Measurements from ENCODE around the gene FRMD4B. TPM values are rescaled to one million over a fixed set of nuclear protein-coding genes. Genes with fewer than 3 reads are reported as not detected.

The FRMD4B gene
- total and polyA plus RNA-seq, 2 experiments from 2014 or later = 6.4 to 12.8 TPM

DNA sequence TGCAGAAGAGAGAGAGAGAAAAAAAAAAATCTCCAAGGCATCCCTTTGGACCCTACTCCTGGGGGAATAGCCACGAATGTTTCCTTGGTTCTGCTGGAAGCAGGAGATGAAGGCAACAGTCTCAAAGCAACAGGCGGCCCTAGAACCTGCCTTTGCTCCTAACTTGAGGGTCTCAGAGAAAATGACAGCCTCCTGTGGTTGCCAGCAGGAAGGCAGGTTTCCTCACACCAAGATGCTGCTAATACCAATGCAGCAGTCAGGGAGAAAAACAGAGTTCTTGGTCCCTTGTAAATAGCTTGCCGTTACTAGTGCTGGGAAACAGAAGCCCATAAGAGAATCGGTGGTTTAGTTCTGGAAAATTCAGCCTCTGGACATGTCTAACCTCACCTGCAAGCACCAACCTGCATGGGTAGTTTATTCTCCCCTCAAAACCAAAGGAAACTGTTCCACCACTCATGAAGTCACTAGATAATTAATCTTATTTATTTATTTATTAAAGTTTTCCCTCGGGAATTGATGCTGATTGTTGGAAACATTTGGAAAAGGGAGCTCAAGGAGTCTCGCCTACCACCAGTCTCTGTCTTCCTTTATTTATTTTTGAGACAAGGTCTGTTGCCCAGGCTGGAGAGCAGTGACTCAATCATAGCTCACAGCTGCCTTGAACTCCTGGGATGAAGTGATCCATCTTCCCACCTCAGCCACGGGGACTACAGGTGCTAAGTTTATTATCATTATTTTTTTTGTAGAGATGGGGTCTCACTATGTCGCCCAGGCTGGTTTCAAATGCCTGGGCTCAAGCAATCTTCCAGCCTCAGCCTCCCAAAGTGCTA is 883 bp upstream of the FRMD4B start:
- Mint-ChIP-seq H3K27ac (no peak overlapping the region), H3K9me3 (no peaks in the 10 kb centered on the region), H3K4me1 (peaks cover 29% of the 10 kb centered on the region), H3K27me3 (ENCODE audit: insufficient read depth, low read depth, poor library complexity) (peaks cover 33% of the 10 kb centered on the region), H3K36me3 (ENCODE audit: low read depth) (no peaks in the 10 kb centered on the region), H3K4me3 (peak overlapping the region; percentile 71)
- peaks cover 27% of the 10 kb centered on the region for H3K4me1 ChIP-seq (ENCODE audit: insufficient read depth)
- peaks cover 37% of the 10 kb centered on the region for H3K27me3 ChIP-seq (ENCODE audit: insufficient read depth)
- peak overlapping the region; percentile 94 for H3K4me2 ChIP-seq
- no peaks in the 10 kb centered on the region for H3K9me2 ChIP-seq (ENCODE audit: insufficient read depth)
- no peaks in the 10 kb centered on the region for H3F3A ChIP-seq (replicated peaks; ENCODE audit: low read depth)
- H4K20me1 ChIP-seq (replicated peaks; ENCODE audit: insufficient read depth) = no peaks in the 10 kb centered on the region
- ATAC-seq = peak; percentile 51
- TF ChIP-seq STAT1 (IDR thresholded peaks at IDR 0.05; ENCODE audit: unreplicated experiment) = no peak
- TF ChIP-seq, protein P1, sequence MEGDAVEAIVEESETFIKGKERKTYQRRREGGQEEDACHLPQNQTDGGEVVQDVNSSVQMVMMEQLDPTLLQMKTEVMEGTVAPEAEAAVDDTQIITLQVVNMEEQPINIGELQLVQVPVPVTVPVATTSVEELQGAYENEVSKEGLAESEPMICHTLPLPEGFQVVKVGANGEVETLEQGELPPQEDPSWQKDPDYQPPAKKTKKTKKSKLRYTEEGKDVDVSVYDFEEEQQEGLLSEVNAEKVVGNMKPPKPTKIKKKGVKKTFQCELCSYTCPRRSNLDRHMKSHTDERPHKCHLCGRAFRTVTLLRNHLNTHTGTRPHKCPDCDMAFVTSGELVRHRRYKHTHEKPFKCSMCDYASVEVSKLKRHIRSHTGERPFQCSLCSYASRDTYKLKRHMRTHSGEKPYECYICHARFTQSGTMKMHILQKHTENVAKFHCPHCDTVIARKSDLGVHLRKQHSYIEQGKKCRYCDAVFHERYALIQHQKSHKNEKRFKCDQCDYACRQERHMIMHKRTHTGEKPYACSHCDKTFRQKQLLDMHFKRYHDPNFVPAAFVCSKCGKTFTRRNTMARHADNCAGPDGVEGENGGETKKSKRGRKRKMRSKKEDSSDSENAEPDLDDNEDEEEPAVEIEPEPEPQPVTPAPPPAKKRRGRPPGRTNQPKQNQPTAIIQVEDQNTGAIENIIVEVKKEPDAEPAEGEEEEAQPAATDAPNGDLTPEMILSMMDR (conservative IDR thresholded peaks at IDR 0.05; ENCODE audit: low read depth in 2 of 2) = 0 out of 4 replicates have a peak, but pooled peaks of 1 of the 2 experiments have one; percentile 8
- no peaks in the 10 kb centered on the region for H3K79me2 ChIP-seq (replicated peaks; ENCODE audit: insufficient read depth)
- no peaks in the 10 kb centered on the region for H3K36me3 ChIP-seq (ENCODE audit: insufficient read depth)
- H3K27ac ChIP-seq (ENCODE audit: low read depth) = no peak overlapping the region
- H2AFZ ChIP-seq = peak overlapping the region; percentile 89
- peak; percentile 41 for DNase-seq (ENCODE audit: low spot score)
- H3K4me3 ChIP-seq = peak overlapping the region; percentile 69

DNA sequence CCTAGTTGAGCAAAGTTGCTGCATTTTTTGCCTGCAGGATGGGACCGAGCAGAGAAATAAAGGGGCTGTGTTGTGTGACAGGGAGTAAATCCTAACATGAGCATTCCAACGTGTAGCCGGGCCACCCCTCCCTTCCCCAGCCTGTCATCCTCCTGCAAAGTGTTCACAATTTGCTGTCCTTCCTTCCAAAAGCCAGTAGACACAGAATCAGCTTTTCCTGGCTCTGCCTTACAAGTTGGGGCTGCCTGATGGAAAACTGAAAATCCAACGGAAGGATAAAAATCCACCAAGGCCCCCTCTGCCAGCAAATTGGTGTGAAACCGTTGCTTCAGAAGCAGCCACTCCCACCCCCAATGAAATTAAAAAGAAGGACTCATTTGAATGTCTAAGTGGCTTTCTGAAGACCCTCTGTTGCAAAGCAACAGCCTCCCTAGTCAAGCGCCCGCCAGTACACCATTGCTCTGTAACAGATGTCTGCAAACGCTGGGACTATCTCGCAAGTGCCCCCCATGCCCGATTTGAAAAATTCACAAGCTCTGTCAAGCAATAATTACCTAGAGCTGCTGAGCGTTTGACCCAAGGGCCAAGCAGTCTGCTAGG is 665 bp downstream of the FRMD4B start:
- H3K36me3 Mint-ChIP-seq (ENCODE audit: low read depth) = no peaks in the 10 kb centered on the region
- Histone ChIP-seq H3K4me1 (ENCODE audit: insufficient read depth) (peaks cover 22% of the 10 kb centered on the region), H3K4me3 (peak overlapping the region; percentile 69), H3K36me3 (ENCODE audit: insufficient read depth) (no peaks in the 10 kb centered on the region), H3K4me2 (peak overlapping the region; percentile 94), H2AFZ (peak overlapping the region; percentile 89), H3K9me2 (ENCODE audit: insufficient read depth) (no peaks in the 10 kb centered on the region), H3K79me2 (replicated peaks; ENCODE audit: insufficient read depth) (no peaks in the 10 kb centered on the region), H3F3A (replicated peaks; ENCODE audit: low read depth) (no peaks in the 10 kb centered on the region), H3K27me3 (ENCODE audit: insufficient read depth) (peaks cover 37% of the 10 kb centered on the region), H3K27ac (ENCODE audit: low read depth) (no peak overlapping the region), H4K20me1 (replicated peaks; ENCODE audit: insufficient read depth) (no peaks in the 10 kb centered on the region)
- H3K27ac Mint-ChIP-seq = no peak overlapping the region
- DNase-seq (ENCODE audit: low spot score) = no peak
- peak overlapping the region; percentile 71 for H3K4me3 Mint-ChIP-seq
- H3K9me3 Mint-ChIP-seq = no peaks in the 10 kb centered on the region
- peaks cover 33% of the 10 kb centered on the region for H3K27me3 Mint-ChIP-seq (ENCODE audit: insufficient read depth, low read depth, poor library complexity)
- H3K4me1 Mint-ChIP-seq = peaks cover 23% of the 10 kb centered on the region
- peak; percentile 14 for ATAC-seq
- TF ChIP-seq EZH2 (IDR thresholded peaks at IDR 0.05; ENCODE audit: low read depth, unreplicated experiment) = peak; percentile 19
- TF ChIP-seq, protein P2, sequence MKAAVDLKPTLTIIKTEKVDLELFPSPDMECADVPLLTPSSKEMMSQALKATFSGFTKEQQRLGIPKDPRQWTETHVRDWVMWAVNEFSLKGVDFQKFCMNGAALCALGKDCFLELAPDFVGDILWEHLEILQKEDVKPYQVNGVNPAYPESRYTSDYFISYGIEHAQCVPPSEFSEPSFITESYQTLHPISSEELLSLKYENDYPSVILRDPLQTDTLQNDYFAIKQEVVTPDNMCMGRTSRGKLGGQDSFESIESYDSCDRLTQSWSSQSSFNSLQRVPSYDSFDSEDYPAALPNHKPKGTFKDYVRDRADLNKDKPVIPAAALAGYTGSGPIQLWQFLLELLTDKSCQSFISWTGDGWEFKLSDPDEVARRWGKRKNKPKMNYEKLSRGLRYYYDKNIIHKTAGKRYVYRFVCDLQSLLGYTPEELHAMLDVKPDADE (IDR thresholded peaks at IDR 0.05) = no peak

DNA sequence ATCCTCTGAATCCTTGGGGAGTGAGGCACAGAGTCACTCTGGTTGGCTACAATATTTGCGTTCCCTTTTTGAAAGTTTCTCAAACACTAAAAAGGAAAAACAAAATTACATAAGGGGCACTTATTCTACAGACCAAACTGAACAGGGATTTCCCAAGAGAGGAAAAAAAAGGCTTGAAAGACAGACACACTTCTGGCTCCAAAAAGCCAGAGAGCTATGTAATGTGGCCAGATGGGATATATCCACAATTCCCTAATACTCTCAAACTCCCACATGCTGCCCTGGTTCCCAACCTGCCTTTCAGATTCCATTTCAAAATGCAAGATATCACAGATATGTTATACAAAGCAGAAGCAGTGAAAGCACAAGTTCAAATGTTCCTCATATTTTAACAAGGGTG is 1.6 kb downstream of the FRMD4B start:
- no peak overlapping the region for H3K4me3 ChIP-seq
- H3F3A ChIP-seq (replicated peaks; ENCODE audit: low read depth) = no peaks in the 10 kb centered on the region
- H3K36me3 Mint-ChIP-seq (ENCODE audit: low read depth) = no peaks in the 10 kb centered on the region
- no peaks in the 10 kb centered on the region for H3K9me3 Mint-ChIP-seq
- H3K36me3 ChIP-seq (ENCODE audit: insufficient read depth) = no peaks in the 10 kb centered on the region
- H3K27me3 Mint-ChIP-seq (ENCODE audit: insufficient read depth, low read depth, poor library complexity) = peaks cover 33% of the 10 kb centered on the region
- no peak for DNase-seq (ENCODE audit: low spot score)
- no peaks in the 10 kb centered on the region for H3K9me2 ChIP-seq (ENCODE audit: insufficient read depth)
- no peak for ATAC-seq
- H3K27ac Mint-ChIP-seq = no peak overlapping the region
- peaks cover 20% of the 10 kb centered on the region for H3K4me1 Mint-ChIP-seq
- peaks cover 15% of the 10 kb centered on the region for H3K4me1 ChIP-seq (ENCODE audit: insufficient read depth)
- no peak overlapping the region for H3K4me3 Mint-ChIP-seq
- no peaks in the 10 kb centered on the region for H4K20me1 ChIP-seq (replicated peaks; ENCODE audit: insufficient read depth)
- no peaks in the 10 kb centered on the region for H3K79me2 ChIP-seq (replicated peaks; ENCODE audit: insufficient read depth)
- H2AFZ ChIP-seq = no peak overlapping the region
- peaks cover 37% of the 10 kb centered on the region for H3K27me3 ChIP-seq (ENCODE audit: insufficient read depth)
- no peak overlapping the region for H3K27ac ChIP-seq (ENCODE audit: low read depth)
- H3K4me2 ChIP-seq = no peak overlapping the region
- TF ChIP-seq, protein P3, sequence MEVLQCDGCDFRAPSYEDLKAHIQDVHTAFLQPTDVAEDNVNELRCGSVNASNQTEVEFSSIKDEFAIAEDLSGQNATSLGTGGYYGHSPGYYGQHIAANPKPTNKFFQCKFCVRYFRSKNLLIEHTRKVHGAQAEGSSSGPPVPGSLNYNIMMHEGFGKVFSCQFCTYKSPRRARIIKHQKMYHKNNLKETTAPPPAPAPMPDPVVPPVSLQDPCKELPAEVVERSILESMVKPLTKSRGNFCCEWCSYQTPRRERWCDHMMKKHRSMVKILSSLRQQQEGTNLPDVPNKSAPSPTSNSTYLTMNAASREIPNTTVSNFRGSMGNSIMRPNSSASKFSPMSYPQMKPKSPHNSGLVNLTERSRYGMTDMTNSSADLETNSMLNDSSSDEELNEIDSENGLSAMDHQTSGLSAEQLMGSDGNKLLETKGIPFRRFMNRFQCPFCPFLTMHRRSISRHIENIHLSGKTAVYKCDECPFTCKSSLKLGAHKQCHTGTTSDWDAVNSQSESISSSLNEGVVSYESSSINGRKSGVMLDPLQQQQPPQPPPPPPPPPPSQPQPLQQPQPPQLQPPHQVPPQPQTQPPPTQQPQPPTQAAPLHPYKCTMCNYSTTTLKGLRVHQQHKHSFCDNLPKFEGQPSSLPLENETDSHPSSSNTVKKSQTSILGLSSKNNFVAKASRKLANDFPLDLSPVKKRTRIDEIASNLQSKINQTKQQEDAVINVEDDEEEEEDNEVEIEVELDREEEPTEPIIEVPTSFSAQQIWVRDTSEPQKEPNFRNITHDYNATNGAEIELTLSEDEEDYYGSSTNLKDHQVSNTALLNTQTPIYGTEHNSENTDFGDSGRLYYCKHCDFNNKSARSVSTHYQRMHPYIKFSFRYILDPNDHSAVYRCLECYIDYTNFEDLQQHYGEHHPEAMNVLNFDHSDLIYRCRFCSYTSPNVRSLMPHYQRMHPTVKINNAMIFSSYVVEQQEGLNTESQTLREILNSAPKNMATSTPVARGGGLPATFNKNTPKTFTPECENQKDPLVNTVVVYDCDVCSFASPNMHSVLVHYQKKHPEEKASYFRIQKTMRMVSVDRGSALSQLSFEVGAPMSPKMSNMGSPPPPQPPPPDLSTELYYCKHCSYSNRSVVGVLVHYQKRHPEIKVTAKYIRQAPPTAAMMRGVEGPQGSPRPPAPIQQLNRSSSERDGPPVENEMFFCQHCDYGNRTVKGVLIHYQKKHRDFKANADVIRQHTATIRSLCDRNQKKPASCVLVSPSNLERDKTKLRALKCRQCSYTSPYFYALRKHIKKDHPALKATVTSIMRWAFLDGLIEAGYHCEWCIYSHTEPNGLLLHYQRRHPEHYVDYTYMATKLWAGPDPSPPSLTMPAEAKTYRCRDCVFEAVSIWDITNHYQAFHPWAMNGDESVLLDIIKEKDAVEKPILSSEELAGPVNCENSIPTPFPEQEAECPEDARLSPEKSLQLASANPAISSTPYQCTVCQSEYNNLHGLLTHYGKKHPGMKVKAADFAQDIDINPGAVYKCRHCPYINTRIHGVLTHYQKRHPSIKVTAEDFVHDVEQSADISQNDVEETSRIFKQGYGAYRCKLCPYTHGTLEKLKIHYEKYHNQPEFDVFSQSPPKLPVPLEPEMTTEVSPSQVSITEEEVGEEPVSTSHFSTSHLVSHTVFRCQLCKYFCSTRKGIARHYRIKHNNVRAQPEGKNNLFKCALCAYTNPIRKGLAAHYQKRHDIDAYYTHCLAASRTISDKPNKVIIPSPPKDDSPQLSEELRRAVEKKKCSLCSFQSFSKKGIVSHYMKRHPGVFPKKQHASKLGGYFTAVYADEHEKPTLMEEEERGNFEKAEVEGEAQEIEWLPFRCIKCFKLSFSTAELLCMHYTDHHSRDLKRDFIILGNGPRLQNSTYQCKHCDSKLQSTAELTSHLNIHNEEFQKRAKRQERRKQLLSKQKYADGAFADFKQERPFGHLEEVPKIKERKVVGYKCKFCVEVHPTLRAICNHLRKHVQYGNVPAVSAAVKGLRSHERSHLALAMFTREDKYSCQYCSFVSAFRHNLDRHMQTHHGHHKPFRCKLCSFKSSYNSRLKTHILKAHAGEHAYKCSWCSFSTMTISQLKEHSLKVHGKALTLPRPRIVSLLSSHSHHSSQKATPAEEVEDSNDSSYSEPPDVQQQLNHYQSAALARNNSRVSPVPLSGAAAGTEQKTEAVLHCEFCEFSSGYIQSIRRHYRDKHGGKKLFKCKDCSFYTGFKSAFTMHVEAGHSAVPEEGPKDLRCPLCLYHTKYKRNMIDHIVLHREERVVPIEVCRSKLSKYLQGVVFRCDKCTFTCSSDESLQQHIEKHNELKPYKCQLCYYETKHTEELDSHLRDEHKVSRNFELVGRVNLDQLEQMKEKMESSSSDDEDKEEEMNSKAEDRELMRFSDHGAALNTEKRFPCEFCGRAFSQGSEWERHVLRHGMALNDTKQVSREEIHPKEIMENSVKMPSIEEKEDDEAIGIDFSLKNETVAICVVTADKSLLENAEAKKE (CRISPR knock-in tag; IDR thresholded peaks at IDR 0.05) = no peak
